Fibroblast of the aortic adventitia (primary cell): ENCODE data around the gene MYMK. TPM values are rescaled to one million over a fixed set of nuclear protein-coding genes. Genes with fewer than 3 reads are reported as not detected.

Experiments
- DNase-seq: peaks from one replicate; pipeline ENCODE4 v3.0.0-alpha.2; 2010; ENCODE audit warnings: low read depth
- H3K4me3 ChIP-seq: 2 replicates; pipeline ENCODE4 v1.5.1; 2011; ENCODE audit warnings: low read depth, mild to moderate bottlenecking, control low read depth, low read length, moderate library complexity
- CTCF ChIP-seq: IDR thresholded peaks from 2 replicates; pipeline ENCODE4 v1.5.1; 2011; ENCODE audit warnings: mild to moderate bottlenecking, low read length, control low read depth, inconsistent platforms; ENCODE audit not compliant: insufficient read depth
- total RNA-seq: library from RNA; depleted of rRNA; stranded (reverse); fragments of >200 nt; gene quantifications from 2 replicates; pipeline ENCODE4 v1.2.3, GENCODE V29; 2012; ENCODE audit warnings: low replicate concordance

The MYMK gene
- total RNA-seq, 1 donor, result not detected

DNA sequence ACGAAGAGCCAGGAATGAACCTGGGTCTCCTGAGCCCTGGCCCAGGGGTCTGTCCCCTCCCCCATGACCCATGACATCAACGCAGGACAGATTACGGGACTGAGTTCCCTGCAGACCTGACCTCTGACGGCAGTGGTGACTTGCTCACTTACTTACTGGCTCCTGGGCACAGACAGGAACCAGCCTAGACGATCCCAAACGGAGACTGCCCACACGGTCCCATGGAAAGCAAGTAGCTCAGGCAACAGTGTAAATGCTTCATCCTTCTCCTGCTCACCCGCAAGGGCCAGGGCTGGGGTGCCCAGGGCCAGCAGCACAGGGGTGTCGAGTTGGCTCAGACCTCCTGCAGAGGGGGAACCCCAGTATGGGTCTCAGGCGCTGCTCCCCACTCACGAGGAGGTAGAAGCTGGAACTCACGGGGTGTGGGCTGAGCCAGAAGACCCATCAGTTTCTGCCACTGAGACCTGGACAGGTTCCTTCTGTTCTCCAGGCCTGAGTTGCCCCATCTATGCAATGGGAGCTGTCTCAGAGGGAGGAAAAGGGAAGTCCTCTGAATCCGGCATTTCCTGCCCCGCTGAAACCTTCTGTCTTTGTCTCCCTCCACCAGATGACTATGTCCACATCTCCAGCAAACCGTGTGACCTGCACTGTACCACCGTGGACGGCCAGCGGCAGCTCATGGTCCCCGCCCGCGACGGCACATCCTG, 15.4 kb upstream of the MYMK start:
- DNase-seq, result no peak
- no peak overlapping the region for H3K4me3 ChIP-seq
- TF ChIP-seq CTCF, result no peak

GRCh38 chr9:133538851-133539833, 14.4 kb upstream of the MYMK start:
- no peak for TF ChIP-seq CTCF
- no peak overlapping the region for H3K4me3 ChIP-seq
- no peak for DNase-seq

DNA sequence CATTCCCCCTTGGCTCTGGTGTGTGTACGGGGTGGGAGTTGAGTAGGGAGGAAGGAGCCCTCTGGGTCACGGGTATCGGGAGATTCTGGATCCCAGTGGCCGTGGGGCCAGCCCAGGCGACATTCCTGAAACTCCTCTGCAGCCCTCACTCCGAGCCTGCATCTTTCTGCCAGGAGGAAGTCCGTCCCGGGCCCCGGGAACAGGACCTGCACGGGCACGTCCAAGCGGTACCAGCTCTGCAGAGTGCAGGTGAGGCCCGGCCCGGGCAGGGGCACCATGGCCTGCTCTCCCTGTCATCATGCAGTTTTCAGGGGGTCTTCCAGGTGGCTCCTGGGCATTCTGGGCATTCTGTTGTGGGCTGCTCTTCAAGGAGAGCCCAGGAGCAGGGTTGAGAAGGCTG, 13.4 kb upstream of the MYMK start:
- H3K4me3 ChIP-seq, result no peak overlapping the region
- TF ChIP-seq CTCF, result no peak
- DNase-seq, result no peak

- DNase-seq, result no peak
- H3K4me3 ChIP-seq, result no peak overlapping the region
- TF ChIP-seq CTCF, result no peak
Observed at GRCh38 chr9:133537257-133537656, 12.5 kb upstream of the MYMK start.

DNA sequence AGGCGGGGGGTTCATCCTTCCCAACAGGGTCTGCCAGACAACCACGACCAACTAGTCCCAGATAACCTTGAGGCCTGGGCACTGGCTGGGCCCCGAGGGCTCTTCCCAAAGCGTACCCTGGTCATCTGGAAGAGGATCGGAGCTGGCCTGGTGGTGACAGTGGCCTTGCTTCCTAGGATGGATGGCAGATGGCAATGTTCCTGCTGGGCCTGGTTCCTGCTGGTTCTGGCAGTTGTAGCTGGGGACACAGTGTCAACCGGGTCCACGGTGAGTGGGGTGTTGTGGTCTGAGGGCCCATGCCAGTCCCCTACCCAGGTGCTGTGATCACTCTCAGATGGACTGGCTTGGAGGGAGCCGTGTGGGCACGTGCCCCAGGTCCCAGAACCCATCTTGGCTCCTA, 11.8 kb upstream of the MYMK start:
- TF ChIP-seq CTCF, result no peak
- no peak for DNase-seq
- no peak overlapping the region for H3K4me3 ChIP-seq

- H3K4me3 ChIP-seq, result no peak overlapping the region
- DNase-seq, result no peak
- no peak for TF ChIP-seq CTCF
Observed at GRCh38 chr9:133536080-133536479, 11.3 kb upstream of the MYMK start.
